Neuron (in vitro differentiated cells): ENCODE data around the gene SLC22A1.
"Not testable (repeated sequence)": the region's sequence is repeated elsewhere in the genome, so short reads cannot be mapped to it uniquely, and the experiment has no call there.

Experiments used
- H2AFZ ChIP-seq: one replicate; pipeline ENCODE4 v1.6.1; 2013; ENCODE audit warnings: low read depth, mild to moderate bottlenecking, inconsistent platforms, low read length, moderate library complexity
- H3K27me3 ChIP-seq: one replicate; pipeline ENCODE4 v1.6.1; 2013; ENCODE audit warnings: low read length; ENCODE audit not compliant: insufficient read depth
- H3K36me3 ChIP-seq: one replicate; pipeline ENCODE4 v1.6.1; 2013; ENCODE audit warnings: low read length; ENCODE audit not compliant: insufficient read depth
- H3K4me1 ChIP-seq: one replicate; pipeline ENCODE4 v1.6.1; 2013; ENCODE audit warnings: low read length; ENCODE audit not compliant: insufficient read depth
- H3K4me3 ChIP-seq: 2 replicates; pipeline ENCODE4 v1.5.1; 2013; ENCODE audit warnings: mild to moderate bottlenecking, low read length, moderate library complexity
- H3K9me3 ChIP-seq: one replicate; pipeline ENCODE4 v1.6.1; 2013; ENCODE audit warnings: low read length

The SLC22A1 gene

DNA sequence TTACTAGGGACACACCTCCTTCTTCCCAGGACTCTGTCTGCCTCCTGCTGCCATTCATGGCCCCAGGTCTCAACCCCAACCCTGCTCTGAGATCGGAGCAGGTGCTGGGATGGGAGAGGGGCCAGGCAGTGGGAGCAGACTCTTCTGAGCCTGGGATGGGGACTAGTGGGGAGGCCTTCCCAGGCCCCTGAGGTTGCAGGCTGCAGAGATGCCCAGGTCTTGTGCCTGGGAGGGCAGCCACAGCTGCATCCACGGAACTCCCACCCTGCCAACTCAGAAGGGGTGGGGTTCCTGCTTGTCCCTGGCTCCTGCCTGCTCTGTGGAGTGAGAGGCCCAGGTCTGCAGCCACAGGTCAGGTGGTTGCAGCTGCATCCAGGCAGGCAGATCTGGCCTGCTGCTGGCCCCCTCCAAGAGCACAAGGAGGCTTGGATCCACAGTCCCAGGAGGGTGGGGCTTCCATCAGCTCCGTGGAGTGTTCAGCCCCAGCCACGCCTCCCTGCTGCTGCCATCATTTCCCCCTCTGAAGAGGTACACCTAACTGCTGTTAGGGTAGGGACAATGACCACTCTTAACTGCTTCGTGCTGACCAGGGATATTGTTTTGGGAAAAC, 2.9 kb upstream of the SLC22A1 start:
- no peak overlapping the region for H2AFZ ChIP-seq

GRCh38 chr6:160120087-160120486, 1.5 kb upstream of the SLC22A1 start:
- Histone ChIP-seq H3K4me1 (peaks cover 16% of the 10 kb centered on the region), H3K27me3 (no peaks in the 10 kb centered on the region), H3K9me3 (peaks cover 20% of the 10 kb centered on the region), H2AFZ (no peak overlapping the region), H3K36me3 (no peaks in the 10 kb centered on the region), H3K4me3 (no peak overlapping the region)

More for the DNA sequence above, 2.9 kb upstream of the SLC22A1 start:
- H3K27me3 ChIP-seq = no peaks in the 10 kb centered on the region
- peaks cover 16% of the 10 kb centered on the region for H3K4me1 ChIP-seq
- no peaks in the 10 kb centered on the region for H3K36me3 ChIP-seq
- H3K9me3 ChIP-seq = peaks cover 20% of the 10 kb centered on the region
- no peak overlapping the region for H3K4me3 ChIP-seq

- H3K4me1 ChIP-seq = peaks cover 16% of the 10 kb centered on the region
- H2AFZ ChIP-seq = no peak overlapping the region
- no peak overlapping the region for H3K4me3 ChIP-seq
- no peaks in the 10 kb centered on the region for H3K27me3 ChIP-seq
- H3K36me3 ChIP-seq = no peaks in the 10 kb centered on the region
- peaks cover 14% of the 10 kb centered on the region for H3K9me3 ChIP-seq
These were observed 366 bp downstream of the SLC22A1 start for GRCh38 chr6:160121981-160122380.

DNA sequence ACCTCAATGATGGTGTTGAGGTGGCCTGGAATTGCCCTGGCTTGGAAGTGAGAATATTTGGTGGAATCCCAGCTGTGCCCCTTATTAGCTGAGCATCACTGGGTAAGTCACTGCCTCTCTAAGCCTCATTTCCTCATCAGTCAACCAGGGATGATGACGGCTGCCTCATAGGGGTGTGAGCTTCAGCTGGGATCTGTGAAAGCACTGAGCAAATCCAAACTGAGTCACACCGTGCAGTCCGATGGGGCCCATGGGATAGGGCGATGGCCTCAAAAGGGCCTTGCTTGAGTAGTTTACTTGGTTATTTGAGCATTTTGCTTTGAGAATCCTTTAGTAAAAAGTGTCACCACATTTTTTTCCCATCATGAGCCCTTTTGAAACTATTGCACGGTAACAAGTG, 1.1 kb downstream of the SLC22A1 start:
- Histone ChIP-seq H2AFZ (no peak overlapping the region), H3K4me3 (no peak overlapping the region), H3K4me1 (peaks cover 16% of the 10 kb centered on the region), H3K9me3 (peaks cover 6% of the 10 kb centered on the region), H3K36me3 (no peaks in the 10 kb centered on the region), H3K27me3 (no peaks in the 10 kb centered on the region)

DNA sequence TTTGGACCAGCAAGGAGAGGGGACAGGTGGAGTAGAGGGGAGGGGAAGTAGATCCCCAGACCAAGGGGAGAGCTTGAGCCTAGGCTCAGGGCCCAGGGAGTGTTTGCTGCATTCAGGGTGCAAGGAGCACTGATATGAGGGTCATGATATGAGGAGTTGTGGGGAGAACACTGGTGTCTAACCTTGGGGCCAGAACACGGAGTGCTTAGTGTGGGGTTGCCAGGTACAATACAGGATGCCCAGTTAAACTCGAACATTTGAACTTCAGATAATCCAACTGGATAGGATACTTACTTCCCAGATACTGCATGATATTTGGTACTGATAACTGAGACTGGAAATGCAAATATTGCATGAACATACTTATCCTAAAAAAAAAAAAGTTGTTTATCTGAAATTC, 2.4 kb downstream of the SLC22A1 start:
- Histone ChIP-seq H3K27me3 (no peaks in the 10 kb centered on the region), H2AFZ (no peak overlapping the region), H3K9me3 (no peaks in the 10 kb centered on the region), H3K4me1 (peaks cover 13% of the 10 kb centered on the region), H3K4me3 (no peak overlapping the region), H3K36me3 (no peaks in the 10 kb centered on the region)

DNA sequence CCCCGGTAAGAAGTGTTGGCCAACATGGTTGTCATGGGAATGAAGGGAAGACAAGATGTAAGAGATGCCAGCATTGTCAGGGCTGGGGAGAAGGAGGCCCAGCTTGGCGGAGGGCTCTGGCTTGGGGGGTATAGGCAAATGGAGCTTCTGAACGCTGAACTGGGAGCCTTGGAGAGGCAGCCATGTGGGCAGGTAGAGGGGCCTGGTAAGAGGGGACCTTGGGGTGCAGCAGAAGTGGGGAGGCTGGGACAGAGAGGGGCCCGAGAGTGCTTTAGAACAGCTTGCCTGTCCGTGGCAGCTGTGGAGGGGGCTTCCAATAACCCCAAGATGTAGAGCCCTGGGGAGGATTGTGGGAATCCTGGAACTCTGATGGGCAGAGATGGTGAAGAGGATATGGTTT, 3.0 kb downstream of the SLC22A1 start:
- Histone ChIP-seq H3K4me1 (peaks cover 7% of the 10 kb centered on the region), H3K36me3 (no peaks in the 10 kb centered on the region), H3K9me3 (no peaks in the 10 kb centered on the region), H3K27me3 (no peaks in the 10 kb centered on the region), H3K4me3 (no peak overlapping the region), H2AFZ (no peak overlapping the region)

DNA sequence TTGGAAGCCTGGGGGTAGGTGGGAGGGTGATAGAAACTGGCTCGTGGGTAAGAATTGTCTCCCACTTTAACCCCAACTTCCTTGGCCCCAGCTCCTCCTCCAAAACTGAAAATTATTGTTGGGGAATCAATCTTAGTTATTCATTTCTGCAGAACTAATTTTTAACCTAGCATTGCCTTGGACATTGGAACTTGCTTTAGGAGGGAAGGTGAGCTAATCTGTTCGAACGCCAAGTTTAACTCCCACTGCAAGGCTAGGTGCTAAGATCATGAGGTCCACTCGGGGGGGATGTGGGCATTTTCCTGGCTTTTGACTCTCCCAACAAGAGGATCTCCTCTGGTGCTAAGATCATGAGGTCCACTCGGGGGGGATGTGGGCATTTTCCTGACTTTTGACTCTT, 3.5 kb downstream of the SLC22A1 start:
- H3K36me3 ChIP-seq, H2AFZ ChIP-seq, H3K4me1 ChIP-seq, H3K9me3 ChIP-seq, H3K27me3 ChIP-seq, H3K4me3 ChIP-seq: not testable (repeated sequence)

DNA sequence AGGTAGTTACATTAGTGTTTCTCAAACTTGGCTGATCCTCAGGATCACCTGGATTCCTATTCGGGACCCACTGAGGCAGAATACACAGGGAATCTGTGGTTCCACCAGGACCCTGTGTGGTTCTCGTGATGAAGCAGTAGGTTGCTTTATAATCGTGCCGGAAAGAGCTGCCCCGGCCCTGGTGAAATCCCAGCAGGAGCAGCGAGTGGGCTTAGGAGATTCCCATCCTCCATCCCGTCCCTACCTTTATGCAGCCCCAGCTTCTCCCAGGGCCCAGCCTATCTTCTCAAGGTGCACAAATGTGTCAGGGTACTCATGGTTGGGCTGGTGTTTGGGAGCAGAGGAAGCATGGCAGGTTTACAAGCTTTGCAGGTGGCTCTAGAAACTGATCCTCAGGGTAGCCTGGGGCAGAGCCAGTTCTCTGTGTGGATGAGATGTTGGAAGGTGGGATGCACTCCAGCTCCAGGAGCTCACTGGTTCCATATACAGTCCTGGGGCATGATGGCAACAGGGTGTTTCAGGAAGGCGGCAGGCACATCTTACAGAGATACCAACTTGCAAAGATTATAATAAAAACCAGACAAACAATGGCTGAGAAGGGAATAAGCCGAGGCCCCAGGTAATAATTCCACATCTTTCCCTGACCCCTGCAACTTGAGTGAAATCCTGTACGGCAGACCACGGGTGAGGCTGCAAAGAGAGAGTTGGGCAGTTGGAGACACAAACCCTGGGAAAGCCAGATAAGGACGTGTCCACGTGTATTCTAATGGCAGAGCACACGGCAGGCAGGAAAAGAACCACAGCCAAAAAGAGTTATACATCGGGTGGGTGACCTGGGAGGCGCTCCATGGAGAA, 5.9 kb downstream of the SLC22A1 start:
- H3K4me3 ChIP-seq = no peak overlapping the region
- no peaks in the 10 kb centered on the region for H3K4me1 ChIP-seq
- H3K9me3 ChIP-seq = no peaks in the 10 kb centered on the region
- no peak overlapping the region for H2AFZ ChIP-seq
- H3K36me3 ChIP-seq = no peaks in the 10 kb centered on the region
- H3K27me3 ChIP-seq = no peaks in the 10 kb centered on the region

GRCh38 chr6:160128125-160128683, 6.6 kb downstream of the SLC22A1 start:
- Histone ChIP-seq H3K36me3 (no peaks in the 10 kb centered on the region), H3K27me3 (no peaks in the 10 kb centered on the region), H3K9me3 (no peaks in the 10 kb centered on the region), H2AFZ (no peak overlapping the region), H3K4me1 (no peaks in the 10 kb centered on the region), H3K4me3 (no peak overlapping the region)

DNA sequence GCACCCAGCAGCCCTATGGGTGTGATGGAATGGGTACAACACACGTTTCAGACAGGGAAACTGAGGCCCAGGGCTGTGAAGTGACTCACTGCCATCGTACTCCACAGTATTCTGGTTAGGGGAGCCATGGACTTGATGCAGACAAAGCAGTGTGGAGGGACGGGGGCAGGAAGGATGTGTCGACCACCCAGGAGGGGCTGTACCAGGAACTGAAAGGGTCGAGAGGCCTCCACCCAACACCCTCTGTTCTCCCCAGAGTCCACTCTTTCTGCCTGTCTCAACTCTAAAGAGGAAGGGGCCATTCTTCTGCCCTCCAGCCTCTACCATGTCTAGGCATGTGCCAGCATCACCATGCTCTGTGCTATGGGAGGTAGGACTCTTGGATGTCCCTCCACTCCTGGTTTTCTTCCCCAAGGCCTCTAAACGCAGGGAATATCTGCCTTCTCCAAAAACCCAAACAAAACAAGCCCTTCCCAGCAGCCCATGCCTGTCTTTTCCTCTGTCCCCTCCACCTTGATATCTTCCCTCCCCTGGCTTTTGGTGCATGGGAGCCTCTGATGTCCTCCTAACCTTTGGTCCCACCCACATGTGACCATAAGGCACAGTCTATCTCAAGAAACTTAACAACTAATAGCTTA, 7.4 kb downstream of the SLC22A1 start:
- Histone ChIP-seq H3K27me3 (no peaks in the 10 kb centered on the region), H3K9me3 (no peaks in the 10 kb centered on the region), H2AFZ (no peak overlapping the region), H3K36me3 (no peaks in the 10 kb centered on the region), H3K4me1 (no peaks in the 10 kb centered on the region), H3K4me3 (no peak overlapping the region)

DNA sequence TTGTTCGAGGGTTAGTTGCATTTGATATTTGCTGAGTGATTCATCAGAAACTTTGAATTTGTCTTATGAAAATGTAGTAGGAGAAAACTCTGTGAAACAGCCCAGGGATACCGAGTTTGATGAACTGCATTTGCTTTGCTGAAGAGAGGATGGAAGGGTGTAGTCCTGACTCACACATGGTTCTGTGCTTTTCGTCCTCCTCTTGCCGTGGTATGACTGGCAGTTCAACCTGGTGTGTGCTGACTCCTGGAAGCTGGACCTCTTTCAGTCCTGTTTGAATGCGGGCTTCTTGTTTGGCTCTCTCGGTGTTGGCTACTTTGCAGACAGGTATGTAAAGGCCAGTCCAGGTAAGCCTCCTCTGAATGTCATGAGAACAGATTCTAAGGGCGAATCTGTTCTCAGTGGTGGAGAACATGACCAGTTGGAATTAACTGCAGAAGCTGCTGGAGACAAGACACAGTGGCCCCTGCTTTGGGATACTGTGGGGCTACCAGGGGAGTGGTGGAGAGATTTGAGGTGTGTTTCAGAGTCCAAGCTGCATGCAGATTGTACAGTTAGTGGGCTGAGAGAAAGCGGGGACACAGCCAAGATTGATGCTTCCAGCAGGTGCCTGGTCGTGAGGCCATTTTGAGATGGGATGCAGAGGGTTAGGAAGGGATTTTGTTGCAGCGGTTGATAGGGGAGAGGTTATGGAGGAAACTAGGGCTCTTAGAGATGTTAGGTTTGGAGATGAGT, 8.4 kb downstream of the SLC22A1 start:
- Histone ChIP-seq H3K9me3 (no peaks in the 10 kb centered on the region), H3K27me3 (no peaks in the 10 kb centered on the region), H3K36me3 (no peaks in the 10 kb centered on the region), H2AFZ (no peak overlapping the region), H3K4me1 (no peaks in the 10 kb centered on the region), H3K4me3 (no peak overlapping the region)

DNA sequence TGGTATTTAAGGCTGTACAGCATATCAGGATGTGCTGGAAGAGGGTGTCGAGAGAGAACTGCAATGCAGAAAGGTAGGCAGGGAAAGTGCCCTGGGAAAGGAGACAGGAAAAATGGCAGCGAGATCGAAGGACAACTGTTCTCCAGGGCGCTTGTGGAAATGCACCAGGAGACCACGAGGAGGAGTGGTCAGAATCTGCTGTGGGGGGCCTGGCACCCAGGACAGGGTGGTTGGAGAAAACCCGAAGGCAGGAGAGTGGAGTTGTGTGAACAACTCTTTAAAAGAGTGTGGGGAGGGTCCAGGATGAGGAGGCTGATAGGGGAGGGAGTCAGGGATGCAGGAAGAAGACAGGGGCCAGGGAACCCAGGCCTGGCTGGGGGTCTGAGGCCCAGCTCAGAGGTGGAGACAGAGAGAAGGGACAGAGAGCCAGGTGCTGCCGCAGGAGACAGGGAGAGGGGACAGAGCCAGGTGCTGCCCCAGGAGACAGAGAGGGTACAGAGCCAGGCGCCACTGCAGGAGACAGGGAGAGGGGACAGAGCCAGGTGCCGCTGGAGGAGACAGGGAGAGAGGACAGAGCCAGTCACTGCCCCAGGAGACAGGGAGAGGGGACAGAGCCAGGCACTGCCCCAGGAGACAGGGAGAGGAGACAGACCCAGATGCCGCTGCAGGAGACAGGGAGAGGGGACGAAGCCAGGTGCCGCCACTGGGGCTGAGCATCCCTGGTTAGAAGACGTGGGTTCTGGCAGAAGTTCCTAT, 9.3 kb downstream of the SLC22A1 start:
- Histone ChIP-seq H3K9me3 (no peaks in the 10 kb centered on the region), H3K27me3 (no peaks in the 10 kb centered on the region), H3K36me3 (no peaks in the 10 kb centered on the region), H3K4me3 (no peak overlapping the region), H3K4me1 (no peaks in the 10 kb centered on the region), H2AFZ (no peak overlapping the region)
